Activated CD4-positive, alpha-beta T cell treated with anti-CD3 and anti-CD28 coated beads for 36 hours (primary cell): ENCODE data around the gene METTL8. TPM values are rescaled to one million over a fixed set of nuclear protein-coding genes. Genes with fewer than 3 reads are reported as not detected.

Experiments
- ATAC-seq: fragments of 200-7000 bp; cut with Tn5 transposase; one replicate; pipeline ENCODE4 v1.10.0; 2021; ENCODE audit warnings: mild to moderate bottlenecking, moderate library complexity
- CTCF ChIA-PET: fragments of 350-600 bp; sonication (Branson Sonifier 250); formaldehyde crosslinking; loops from one replicate; lab custom pipeline; 2021; ENCODE audit warnings: antibody characterized with exemption; lab: Charles Lee
- POLR2A ChIA-PET: fragments of 350-600 bp; sonication (Branson Sonifier 250); formaldehyde crosslinking; loops from one replicate; lab custom pipeline; 2021; ENCODE audit warnings: antibody characterized with exemption, inconsistent platforms; lab: Charles Lee
- DNase-seq: peaks from one replicate; pipeline ENCODE4 v3.0.0-alpha.2; 2020
- H3K27ac Mint-ChIP-seq: one replicate; pipeline ENCODE4 v1.8.0; 2021; ENCODE audit warnings: mixed read lengths
- H3K27me3 Mint-ChIP-seq: one replicate; pipeline ENCODE4 v1.8.0; 2021; ENCODE audit warnings: mixed read lengths
- H3K36me3 Mint-ChIP-seq: one replicate; pipeline ENCODE4 v1.8.0; 2021; ENCODE audit warnings: low read depth, mixed read lengths
- H3K4me1 Mint-ChIP-seq: one replicate; pipeline ENCODE4 v1.8.0; 2021; ENCODE audit warnings: mixed read lengths
- H3K4me3 Mint-ChIP-seq: one replicate; pipeline ENCODE4 v1.8.0; 2021; ENCODE audit warnings: mild to moderate bottlenecking, moderate library complexity, mixed read lengths
- H3K9me3 Mint-ChIP-seq: one replicate; pipeline ENCODE4 v1.8.0; 2021; ENCODE audit warnings: low read depth, mixed read lengths
- intact Hi-C, 2 experiments: fragments of 100-400 bp; cut with DNase I in 1 of 2; cut with micrococcal nuclease in 1 of 2; formaldehyde crosslinking; loops; one replicate each; pipeline versions ENCODE4 v1.14.2 to v1.15.1; 2022 to 2024; cut with DNase I, micrococcal nuclease
- total RNA-seq, 2 experiments: library from RNA; stranded (reverse); gene quantifications; one replicate each; pipeline ENCODE4 v1.2.3, GENCODE V29; 2021

Gene METTL8
- total RNA-seq, 2 experiments from 2014 or later, result 39.5 to 47.9 TPM

DNA sequence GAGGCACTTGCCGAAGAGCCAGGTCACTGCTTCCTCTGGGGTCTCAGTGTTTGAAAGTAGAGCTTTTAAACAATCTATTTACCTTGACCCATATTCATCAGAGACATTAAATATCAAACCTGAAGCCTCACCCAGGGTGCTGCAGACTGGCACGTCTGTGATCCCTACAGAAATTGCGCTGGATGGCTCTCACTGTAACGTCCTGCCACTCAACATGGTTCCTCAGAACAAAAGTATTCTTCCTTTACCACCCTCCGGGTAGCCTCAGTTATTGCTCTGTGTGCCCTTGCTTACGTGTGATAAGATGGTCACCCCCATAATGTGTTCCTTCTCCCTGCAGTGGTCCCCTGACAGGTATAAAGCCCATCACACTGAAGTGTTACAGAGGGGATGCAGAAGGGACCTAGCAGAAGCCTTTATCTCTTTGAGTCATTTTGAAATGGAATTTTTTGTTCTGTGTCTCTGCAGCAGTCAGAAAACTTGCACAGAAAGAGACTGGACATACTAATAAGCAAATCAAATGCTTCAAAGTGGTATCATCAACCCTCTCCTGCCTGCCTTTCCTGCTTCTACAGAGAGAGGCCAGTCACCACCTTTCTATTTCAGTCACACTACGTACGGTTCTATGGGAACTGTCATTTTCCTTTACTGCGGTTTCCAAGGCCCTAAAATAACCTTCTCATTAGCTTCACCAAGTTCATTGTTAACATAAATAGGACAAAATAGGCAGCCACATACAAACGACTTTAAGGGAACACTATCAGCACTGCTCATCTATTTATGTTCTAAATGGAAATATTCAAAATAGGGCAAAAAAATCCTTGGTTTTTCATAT is 86.8 kb downstream of the METTL8 start:
- intact Hi-C loops, result loop anchor here (1.0 to 5.0 kb wide), 4 partner anchors 21 to 69 kb away; no protein-coding TSS in a partner anchor

DNA sequence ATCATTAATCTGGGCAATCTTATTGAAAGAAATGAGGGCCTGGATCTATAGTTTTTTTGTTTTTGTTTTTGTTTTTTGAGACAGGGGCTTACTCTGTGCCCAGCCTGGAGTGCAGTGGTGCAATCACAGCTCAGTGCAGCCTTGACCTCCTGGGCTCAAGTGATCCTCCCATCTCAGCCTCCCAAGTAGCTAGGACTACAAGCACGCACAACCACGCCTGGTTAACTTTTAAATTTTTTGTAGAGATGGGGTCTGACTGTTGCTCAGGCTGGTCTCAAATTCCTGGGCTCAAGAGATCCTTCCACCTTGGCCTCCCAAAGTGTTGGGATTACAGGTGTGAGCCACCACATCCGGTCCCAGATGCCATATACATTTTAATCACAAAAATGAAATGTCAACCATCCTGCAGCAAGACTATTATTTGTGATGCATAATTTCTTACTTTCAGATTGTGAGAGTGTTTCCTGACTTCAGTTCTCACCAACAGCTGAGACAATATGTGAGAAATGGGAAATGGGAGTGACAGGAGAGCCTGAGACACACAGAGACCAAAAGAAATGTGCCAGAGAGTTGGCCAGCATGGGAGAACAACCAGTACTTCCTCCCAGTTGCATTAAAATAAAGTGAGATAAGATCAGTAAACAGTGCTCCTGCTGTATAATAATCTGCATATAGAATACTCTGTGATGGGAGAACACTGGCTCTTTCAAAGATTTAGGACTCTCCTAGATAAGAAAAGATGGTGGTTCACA is 87.6 kb downstream of the METTL8 start:
- H3K9me3 Mint-ChIP-seq, result peaks cover under 1% of the 10 kb centered on the region
- H3K4me3 Mint-ChIP-seq, result no peak overlapping the region
- ATAC-seq, result no peak
- intact Hi-C loops, result loop anchor here in 1 of 2 experiments (5.0 kb wide), 1 partner anchor 56 kb away; no protein-coding TSS in a partner anchor
- no peaks in the 10 kb centered on the region for H3K27me3 Mint-ChIP-seq
- peaks cover 1% of the 10 kb centered on the region for H3K36me3 Mint-ChIP-seq
- H3K27ac Mint-ChIP-seq, result peak overlapping the region; percentile 82
- no peak for DNase-seq
- H3K4me1 Mint-ChIP-seq, result peaks cover 38% of the 10 kb centered on the region
- ChIA-PET CTCF (interaction anchor here (0.6 to 1.7 kb wide), 4 partner anchors 12 to 373 kb away, joined by 3 to 4 read pairs (median 4); no protein-coding TSS in a partner anchor), POLR2A (no interaction called here)

More for the DNA sequence above, 86.8 kb downstream of the METTL8 start:
- H3K36me3 Mint-ChIP-seq, result peaks cover 4% of the 10 kb centered on the region
- H3K4me3 Mint-ChIP-seq, result no peak overlapping the region
- POLR2A ChIA-PET, result interaction anchor here (0.6 to 1.2 kb wide), 3 partner anchors 29 to 69 kb away, joined by 3 read pairs; no protein-coding TSS in a partner anchor
- CTCF ChIA-PET, result interaction anchor here (0.8 to 1.7 kb wide), 4 partner anchors 13 to 91 kb away, joined by 3 to 6 read pairs (median 4); no protein-coding TSS in a partner anchor
- no peaks in the 10 kb centered on the region for H3K27me3 Mint-ChIP-seq
- H3K4me1 Mint-ChIP-seq, result peaks cover 38% of the 10 kb centered on the region
- peak; percentile 59 for ATAC-seq
- peak overlapping the region; percentile 82 for H3K27ac Mint-ChIP-seq
- DNase-seq, result no peak
- peaks cover 4% of the 10 kb centered on the region for H3K9me3 Mint-ChIP-seq

GRCh38 chr2:171344182-171344581 is 89.6 kb downstream of the METTL8 start:
- no peak overlapping the region for H3K4me3 Mint-ChIP-seq
- no peak overlapping the region for H3K27ac Mint-ChIP-seq

DNA sequence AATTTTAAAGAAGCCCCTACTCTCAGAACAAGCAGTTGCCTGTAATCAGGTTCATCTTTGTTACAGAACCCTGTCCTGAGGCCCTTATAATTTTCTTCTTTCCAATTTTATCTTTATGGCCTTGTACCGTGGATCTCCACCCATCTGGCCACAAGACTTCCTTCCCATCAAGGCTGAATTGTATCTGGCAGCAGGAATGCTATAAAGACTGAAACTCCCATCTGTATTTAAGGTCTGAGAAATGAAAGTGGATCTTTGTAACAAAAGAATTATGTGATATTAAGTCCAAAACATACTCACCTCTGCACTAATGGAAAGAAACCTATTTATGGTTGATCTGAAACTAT is 91.8 kb downstream of the METTL8 start:
- Mint-ChIP-seq H3K36me3 (peaks cover 10% of the 10 kb centered on the region), H3K9me3 (no peaks in the 10 kb centered on the region), H3K27me3 (no peaks in the 10 kb centered on the region), H3K4me1 (peaks cover 34% of the 10 kb centered on the region), H3K27ac (no peak overlapping the region), H3K4me3 (no peak overlapping the region)
- no peak for ATAC-seq
- intact Hi-C loops, result no loop called here
- DNase-seq, result no peak
- POLR2A ChIA-PET, result no interaction called here
- CTCF ChIA-PET, result interaction anchor here (1.8 kb wide), 1 partner anchor 11 kb away, joined by 9 read pairs; no protein-coding TSS in a partner anchor

More at GRCh38 chr2:171344182-171344581, 89.6 kb downstream of the METTL8 start:
- POLR2A ChIA-PET, result no interaction called here
- Mint-ChIP-seq H3K36me3 (peaks cover 2% of the 10 kb centered on the region), H3K4me1 (peaks cover 38% of the 10 kb centered on the region), H3K27me3 (no peaks in the 10 kb centered on the region), H3K9me3 (no peaks in the 10 kb centered on the region)
- CTCF ChIA-PET, result no interaction called here
- intact Hi-C loops, result no loop called here
- DNase-seq (no peak), ATAC-seq (peak; percentile 69)

DNA sequence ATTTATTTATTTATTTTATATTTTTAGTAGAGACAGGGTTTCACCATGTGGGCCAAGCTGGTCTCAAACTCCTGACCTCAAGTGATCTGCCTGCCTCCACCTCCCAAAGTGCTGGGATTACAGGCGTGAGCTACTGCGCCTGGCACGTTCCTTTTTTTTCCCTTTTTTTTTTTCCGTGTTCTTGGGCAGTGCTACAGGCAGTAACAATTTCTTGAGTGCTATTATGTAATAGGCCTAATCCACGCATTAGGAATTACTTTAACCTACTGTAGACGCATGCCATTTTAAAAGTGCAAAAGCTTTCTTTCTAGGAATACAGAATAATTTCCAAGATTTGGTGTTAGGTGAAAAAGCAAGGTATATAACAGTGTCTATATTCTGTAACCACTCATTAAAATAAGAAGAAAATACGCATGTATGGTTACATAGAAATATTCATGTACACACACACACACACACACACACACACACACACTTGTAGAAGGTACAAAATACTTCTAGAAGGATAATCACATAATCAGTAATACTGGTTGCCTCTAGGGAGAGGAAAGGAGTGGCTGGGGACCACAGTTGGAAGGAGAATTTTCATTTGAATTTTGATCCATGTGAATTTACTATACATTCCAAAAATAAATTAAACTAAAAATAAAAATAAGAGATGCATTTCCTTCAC is 92.3 kb downstream of the METTL8 start:
- Mint-ChIP-seq H3K27ac (no peak overlapping the region), H3K27me3 (no peaks in the 10 kb centered on the region), H3K4me3 (no peak overlapping the region), H3K4me1 (peaks cover 31% of the 10 kb centered on the region), H3K36me3 (peaks cover 10% of the 10 kb centered on the region), H3K9me3 (no peaks in the 10 kb centered on the region)
- intact Hi-C loops, result no loop called here
- CTCF ChIA-PET, result interaction anchor here (0.7 kb wide), 1 partner anchor 11 kb away, joined by 3 read pairs; no protein-coding TSS in a partner anchor
- no peak for ATAC-seq
- DNase-seq, result no peak
- POLR2A ChIA-PET, result interaction anchor here (0.6 kb wide), 1 partner anchor 9 kb away, joined by 3 read pairs; no protein-coding TSS in a partner anchor

DNA sequence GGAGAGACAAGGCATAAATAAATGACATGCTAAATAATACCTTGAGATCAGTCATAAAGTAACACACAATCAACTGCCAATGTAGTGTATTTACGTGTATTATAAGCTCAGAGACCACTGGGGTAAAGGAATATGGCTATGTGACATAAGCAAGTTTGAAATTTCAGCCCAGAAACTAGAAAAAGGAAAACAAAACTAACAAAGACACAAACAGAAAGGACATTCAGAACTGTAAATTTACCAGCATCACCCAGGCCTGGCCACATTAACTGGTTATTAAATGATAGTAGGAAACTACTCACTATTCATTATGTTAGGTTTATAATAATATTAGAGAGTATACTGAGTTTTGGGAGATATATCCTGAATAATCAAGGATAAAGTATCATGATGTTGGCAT is 98.8 kb downstream of the METTL8 start:
- ChIA-PET POLR2A (no interaction called here), CTCF (interaction anchor here (0.7 to 1.9 kb wide), 4 partner anchors 8 to 82 kb away, joined by 3 to 5 read pairs (median 4); no protein-coding TSS in a partner anchor)
- no peak overlapping the region for H3K27ac Mint-ChIP-seq
- no peaks in the 10 kb centered on the region for H3K27me3 Mint-ChIP-seq
- DNase-seq (no peak), ATAC-seq (no peak)
- peaks cover 21% of the 10 kb centered on the region for H3K4me1 Mint-ChIP-seq
- no peak overlapping the region for H3K4me3 Mint-ChIP-seq
- intact Hi-C loops, result no loop called here
- H3K9me3 Mint-ChIP-seq, result no peaks in the 10 kb centered on the region
- H3K36me3 Mint-ChIP-seq, result peaks cover 18% of the 10 kb centered on the region

GRCh38 chr2:171334171-171334570 is 99.6 kb downstream of the METTL8 start:
- H3K4me1 Mint-ChIP-seq, result peaks cover 23% of the 10 kb centered on the region
- H3K9me3 Mint-ChIP-seq, result no peaks in the 10 kb centered on the region
- DNase-seq (no peak), ATAC-seq (no peak)
- intact Hi-C loops, result no loop called here
- no peaks in the 10 kb centered on the region for H3K27me3 Mint-ChIP-seq
- H3K4me3 Mint-ChIP-seq, result no peak overlapping the region
- CTCF ChIA-PET, result interaction anchor here (0.6 to 1.9 kb wide), 8 partner anchors 8 to 257 kb away, joined by 3 to 5 read pairs (median 3); no protein-coding TSS in a partner anchor
- POLR2A ChIA-PET, result no interaction called here
- H3K27ac Mint-ChIP-seq, result no peak overlapping the region
- peaks cover 21% of the 10 kb centered on the region for H3K36me3 Mint-ChIP-seq

DNA sequence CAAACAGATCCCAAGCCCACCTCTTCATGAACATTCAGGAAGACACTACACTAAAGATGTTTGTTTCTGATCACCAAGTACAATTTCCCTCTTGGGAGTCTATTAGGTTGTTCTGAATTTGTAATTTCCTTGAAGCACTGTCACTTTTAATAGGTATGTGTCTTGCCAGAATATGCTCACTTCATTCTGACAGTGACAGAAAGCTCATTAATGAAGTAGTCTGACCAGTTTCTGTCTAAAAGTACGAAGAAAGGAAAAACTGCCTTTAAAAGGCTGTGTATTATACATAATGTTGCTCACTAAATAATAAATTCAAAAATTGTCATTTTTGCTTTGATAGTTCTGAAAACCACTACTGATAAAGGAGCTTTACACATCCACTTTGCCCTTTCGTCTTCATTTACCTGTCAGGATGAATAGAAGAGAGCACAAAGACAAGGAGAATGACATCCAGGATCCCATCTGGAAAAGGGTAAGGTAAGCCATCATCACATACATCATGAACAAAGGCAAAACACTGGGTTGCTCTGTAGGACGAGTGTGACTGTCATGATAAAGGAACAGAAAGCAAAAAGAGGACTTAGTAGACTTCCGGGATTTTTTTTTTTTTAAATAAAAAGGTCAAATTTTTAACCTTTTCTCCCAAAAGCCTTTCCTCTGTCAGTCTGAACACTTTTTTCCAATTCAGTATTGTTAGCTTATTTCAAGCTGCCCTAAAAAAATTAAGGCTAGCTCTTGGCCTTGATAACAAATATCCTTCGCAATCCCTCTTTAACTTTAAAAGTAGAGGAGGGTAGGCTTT is 103.4 kb downstream of the METTL8 start:
- peaks cover 37% of the 10 kb centered on the region for H3K4me1 Mint-ChIP-seq
- H3K36me3 Mint-ChIP-seq, result peaks cover 23% of the 10 kb centered on the region
- H3K27ac Mint-ChIP-seq, result peak overlapping the region; percentile 72
- DNase-seq, result no peak
- H3K27me3 Mint-ChIP-seq, result no peaks in the 10 kb centered on the region
- no peaks in the 10 kb centered on the region for H3K9me3 Mint-ChIP-seq
- ATAC-seq, result no peak
- CTCF ChIA-PET, result interaction anchor here (0.7 to 3.0 kb wide), 5 partner anchors 10 to 174 kb away, joined by 3 to 9 read pairs (median 3); no protein-coding TSS in a partner anchor
- intact Hi-C loops, result no loop called here
- POLR2A ChIA-PET, result no interaction called here
- H3K4me3 Mint-ChIP-seq, result no peak overlapping the region

- no peaks in the 10 kb centered on the region for H3K27me3 Mint-ChIP-seq
- no peak overlapping the region for H3K4me3 Mint-ChIP-seq
- peak overlapping the region; percentile 93 for H3K27ac Mint-ChIP-seq
- no peak for ATAC-seq
- H3K36me3 Mint-ChIP-seq, result peaks cover 37% of the 10 kb centered on the region
- intact Hi-C loops, result no loop called here
- ChIA-PET CTCF (interaction anchor here (0.7 to 4.0 kb wide), 11 partner anchors 8 to 354 kb away, joined by 3 to 20 read pairs (median 5); no protein-coding TSS in a partner anchor), POLR2A (interaction anchor here (0.6 to 1.5 kb wide), 3 partner anchors 8 to 89 kb away, joined by 3 to 5 read pairs (median 4); no protein-coding TSS in a partner anchor)
- DNase-seq, result no peak
- no peaks in the 10 kb centered on the region for H3K9me3 Mint-ChIP-seq
- peaks cover 47% of the 10 kb centered on the region for H3K4me1 Mint-ChIP-seq
Observed at GRCh38 chr2:171327043-171327496, 106.7 kb downstream of the METTL8 start.
